ENCODE measurements around the gene ZSCAN5A.
"Not testable (repeated sequence)": the region's sequence is repeated elsewhere in the genome, so short reads cannot be mapped to it uniquely, and the experiment has no call there.

ZSCAN5A gene

DNA sequence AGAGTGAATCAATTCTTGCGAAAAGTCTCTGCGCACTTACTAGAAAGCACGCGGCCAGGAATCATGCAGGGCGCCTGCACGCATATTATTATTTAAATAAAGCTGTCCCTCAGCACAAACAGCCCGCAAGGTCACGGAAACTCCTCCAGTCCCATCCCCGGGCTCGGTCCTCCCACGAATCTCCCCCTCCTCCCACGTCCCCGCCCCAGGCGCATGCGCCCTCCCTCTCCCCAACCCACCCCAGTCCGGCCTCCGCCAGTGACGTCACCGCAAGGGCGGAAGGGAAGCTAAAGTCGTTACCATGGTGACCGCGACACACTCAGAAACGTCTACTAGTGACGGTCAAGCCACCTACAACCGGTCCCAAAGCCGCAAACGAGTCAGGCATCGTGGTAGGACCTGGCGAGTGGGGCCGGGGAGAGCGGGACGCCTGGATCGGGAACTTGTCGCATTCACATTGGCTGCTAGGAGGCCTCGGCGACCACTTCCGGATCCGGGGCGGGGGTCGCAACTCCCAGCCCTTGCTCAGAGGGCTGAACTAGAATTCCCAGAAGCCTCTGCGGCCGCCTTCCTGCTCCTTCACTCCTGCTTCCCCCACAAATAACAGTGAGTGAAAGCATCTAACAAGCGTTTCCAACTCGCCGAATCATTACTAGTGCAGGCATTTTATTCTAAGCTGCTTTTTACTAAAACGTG, at the start of gene ZSCAN5A:
ZSCAN5A (minus strand) TSS at position 459 of the 696 bp plus-strand sequence. CDS start 89,793 bp downstream, outside the sequence.
- peak; percentile 98 for DNase-seq (ENCODE audit: low read depth, low spot score)

GRCh38 chr19:56360841-56361240, 46.2 kb upstream of the ZSCAN5A start:
- no peak for DNase-seq (ENCODE audit: low read depth, low spot score)

GRCh38 chr19:56356944-56357343, 42.3 kb upstream of the ZSCAN5A start:
- DNase-seq (ENCODE audit: low read depth, low spot score), result no peak

- no peak for DNase-seq (ENCODE audit: low read depth, low spot score)
Observed at GRCh38 chr19:56355517-56355916, 40.9 kb upstream of the ZSCAN5A start.

DNA sequence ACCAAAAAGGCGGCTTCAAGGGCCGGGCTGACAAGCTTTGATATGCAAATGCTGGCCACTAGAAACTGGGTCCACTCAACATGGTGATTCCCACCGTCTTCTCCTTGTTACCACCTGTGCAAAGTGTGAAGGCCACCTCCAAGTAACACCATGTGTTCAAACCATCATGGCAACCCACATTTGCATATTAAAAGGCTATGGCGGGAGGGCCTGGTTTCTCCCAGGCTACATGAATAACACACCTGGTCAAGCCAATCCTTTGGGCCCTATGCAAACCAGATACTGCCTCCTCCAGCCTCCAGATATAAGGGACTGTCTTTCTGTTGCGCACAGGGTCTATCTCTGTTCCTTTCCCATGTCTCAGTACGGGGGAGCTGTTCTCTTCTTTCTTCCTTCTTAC, 36.6 kb upstream of the ZSCAN5A start:
- no peak for DNase-seq (ENCODE audit: low read depth, low spot score)

GRCh38 chr19:56350416-56351045, 35.9 kb upstream of the ZSCAN5A start:
- no peak for DNase-seq (ENCODE audit: low read depth, low spot score)

DNA sequence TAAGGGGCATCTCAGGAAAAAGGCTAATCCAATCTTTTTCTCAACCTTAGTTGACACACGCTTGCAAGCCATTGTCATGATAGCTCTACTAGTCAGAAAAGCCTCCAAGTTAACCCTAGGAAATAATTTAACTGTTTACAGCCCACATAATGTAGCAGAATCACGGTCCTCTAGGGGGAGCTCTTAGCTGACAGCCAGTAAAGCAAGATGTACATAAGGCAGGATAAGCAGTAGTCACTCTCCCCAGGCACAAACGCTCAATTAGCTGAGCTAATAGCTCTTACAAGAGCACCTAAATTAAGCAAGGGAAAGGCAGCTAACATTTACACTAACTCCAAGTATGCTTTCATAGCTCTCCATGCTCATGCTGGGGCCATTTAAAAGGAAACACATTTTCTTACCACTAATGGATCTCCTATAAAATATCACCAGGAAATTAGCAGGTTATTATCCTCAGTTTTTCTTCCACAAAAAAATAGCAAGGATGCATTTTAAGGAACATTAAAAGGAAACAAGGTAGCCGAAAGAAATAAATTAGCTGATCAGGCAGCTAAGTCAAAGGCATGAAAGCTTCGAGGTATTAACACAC, 33.7 kb upstream of the ZSCAN5A start:
- DNase-seq (ENCODE audit: low read depth, low spot score), result peak; percentile 6

- no peak for DNase-seq (ENCODE audit: low read depth, low spot score)
Observed at GRCh38 chr19:56347163-56347778, 32.6 kb upstream of the ZSCAN5A start.

DNA sequence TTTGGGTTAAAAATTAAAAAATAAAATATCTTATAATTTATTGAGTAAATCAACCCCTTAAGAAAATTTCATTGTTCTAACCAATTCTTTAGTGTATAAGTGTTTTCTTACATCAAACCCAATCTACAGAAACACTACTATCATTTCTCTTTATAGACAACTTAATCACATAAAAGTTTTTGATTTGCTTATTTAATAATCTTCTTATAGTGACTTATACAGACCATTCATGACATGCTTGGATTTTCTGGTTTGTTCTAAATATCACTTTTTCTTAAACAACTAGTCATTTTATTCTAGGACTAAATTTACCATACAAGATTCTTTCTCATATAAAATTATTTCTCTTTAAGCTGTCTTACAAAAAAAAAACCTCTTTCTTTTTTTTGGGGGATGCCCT, 27.3 kb upstream of the ZSCAN5A start:
- DNase-seq (ENCODE audit: low read depth, low spot score), result no peak

DNA sequence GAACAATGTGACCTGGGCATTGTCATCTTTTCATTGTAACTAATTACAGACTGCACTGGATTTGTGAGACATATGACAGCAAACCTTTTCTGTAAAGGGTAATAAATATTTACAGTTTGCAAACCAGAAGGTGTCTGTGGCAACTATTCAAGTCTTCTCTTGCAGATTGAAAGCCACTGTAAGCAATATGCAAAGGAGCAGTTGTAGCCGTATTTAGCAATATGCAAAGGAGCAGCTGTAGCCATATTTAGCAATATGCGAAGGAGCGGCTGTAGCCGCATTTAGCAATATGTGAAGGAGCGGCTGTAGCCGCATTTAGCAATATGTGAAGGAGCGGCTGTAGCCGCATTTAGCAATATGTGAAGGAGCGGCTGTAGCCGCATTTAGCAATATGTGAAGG, 24.4 kb upstream of the ZSCAN5A start:
- not testable (repeated sequence) for DNase-seq (ENCODE audit: low read depth, low spot score)

DNA sequence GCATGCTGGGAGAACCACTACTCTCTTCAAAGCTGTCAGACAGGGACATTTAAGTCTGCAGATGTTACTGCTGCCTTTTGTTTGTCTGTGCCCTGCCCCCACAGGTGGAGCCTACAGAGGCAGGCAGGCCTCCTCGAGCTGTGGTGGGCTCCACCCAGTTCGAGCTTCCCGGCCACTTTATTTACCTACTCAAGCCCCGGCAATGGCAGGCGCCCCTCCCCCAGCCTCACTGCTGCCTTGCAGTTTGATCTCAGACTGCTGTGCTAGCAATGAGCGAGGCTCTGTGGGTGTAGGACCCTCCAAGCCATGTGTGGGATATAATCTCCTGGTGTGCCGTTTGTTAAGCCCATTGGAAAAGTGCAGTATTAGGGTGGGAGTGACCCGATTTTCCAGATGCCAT, 22.4 kb upstream of the ZSCAN5A start:
- DNase-seq (ENCODE audit: low read depth, low spot score), result not testable (repeated sequence)

- DNase-seq (ENCODE audit: low read depth, low spot score), result not testable (repeated sequence)
Observed at GRCh38 chr19:56335371-56335770, 20.7 kb upstream of the ZSCAN5A start.

DNA sequence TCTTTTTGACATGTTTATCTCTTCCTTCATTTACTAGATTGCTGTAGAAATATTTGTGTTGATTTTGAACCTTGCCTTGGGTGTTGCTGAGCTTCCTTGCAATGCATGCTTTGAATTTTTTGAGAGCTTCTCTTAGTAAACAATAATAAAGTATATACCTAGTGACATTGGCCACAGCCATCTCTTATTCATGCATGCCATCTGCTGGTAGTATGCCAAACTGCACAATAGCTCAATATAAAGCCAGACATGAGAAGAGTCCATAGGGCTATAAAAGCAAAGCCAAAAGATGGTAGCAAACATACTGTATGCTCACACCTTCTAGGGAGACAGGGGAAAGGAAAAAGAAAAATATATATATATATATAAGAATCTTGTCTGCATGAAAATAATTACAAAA, 18.9 kb upstream of the ZSCAN5A start:
- no peak for DNase-seq (ENCODE audit: low read depth, low spot score)

- DNase-seq (ENCODE audit: low read depth, low spot score), result no peak
Observed at GRCh38 chr19:56332695-56333094, 18.1 kb upstream of the ZSCAN5A start.

- DNase-seq (ENCODE audit: low read depth, low spot score), result no peak
Observed at GRCh38 chr19:56324436-56324835, 9.8 kb upstream of the ZSCAN5A start.

DNA sequence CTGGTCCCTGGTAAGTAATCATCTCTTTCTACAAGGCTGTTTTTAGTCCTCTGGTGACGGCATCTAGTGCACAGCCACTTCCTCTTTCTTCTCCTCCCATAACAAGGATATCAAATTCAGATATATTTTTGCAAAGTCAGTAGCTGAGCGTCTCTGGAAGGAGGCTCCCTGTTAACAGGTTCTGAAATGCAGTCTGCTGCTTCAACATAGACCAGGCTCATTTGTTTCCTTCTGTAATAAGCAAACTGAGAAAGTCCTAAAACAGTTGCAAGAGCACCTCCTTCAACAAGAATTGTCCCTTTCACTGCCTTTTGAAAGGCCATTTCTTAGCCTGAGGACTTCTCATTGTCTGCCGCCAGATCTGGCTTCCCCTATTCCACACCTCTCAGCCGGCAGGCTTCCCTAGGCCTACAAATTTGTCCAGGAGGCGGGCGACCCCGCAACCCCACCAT, 7.4 kb upstream of the ZSCAN5A start:
- DNase-seq (ENCODE audit: low read depth, low spot score), result no peak

DNA sequence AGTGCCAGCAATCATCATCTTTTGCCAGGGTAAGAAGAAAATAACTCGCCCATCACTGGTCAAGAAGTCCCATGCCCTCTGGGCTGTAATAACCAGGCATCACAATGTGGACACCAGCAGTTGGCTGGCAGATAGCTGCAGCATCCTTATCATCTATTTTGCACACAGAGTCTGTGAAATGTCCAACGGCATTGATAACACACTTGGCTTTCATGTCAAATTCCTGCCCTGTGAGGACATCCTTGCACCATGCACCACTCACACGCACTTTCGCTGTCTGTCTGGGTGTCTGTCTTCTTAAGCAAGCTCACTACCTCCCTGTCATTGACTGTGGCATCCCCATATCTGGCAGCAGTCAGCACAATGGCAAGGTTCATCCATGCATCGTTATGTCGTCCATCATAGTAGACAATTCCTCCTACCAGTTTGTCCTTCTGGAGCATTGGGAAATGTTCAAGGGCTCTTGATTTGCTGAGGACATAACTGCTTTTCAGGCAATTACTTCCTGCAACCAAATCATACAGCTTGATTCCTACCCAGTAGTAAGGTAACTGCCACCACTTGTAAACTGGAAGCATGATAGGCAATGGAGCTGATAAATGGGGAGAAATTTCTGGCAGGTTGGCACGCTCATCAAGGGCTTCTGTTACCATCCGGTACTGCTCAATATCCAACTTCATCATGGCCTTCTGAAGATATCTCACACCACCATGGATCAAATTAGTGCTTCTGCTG, 6.8 kb upstream of the ZSCAN5A start:
- no peak for DNase-seq (ENCODE audit: low read depth, low spot score)

DNA sequence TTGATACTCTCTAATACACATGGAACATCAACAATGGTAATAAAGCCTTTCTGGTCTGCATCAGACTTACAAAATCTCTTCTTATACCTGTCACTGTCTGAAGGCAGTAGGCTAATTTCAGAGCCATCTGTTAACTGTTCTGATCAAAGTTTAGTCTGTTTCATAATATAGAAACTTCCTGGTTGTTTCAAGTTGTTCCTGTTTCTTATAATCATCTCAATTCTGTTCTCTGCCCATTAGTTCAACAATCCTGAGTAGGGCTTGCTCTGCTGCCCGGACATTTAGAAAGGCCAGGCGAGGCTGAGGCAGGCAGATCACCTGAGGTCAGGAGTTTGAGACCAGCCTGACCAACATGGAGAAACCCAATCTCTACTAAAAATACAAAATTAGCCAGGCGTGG, 5.4 kb upstream of the ZSCAN5A start:
- DNase-seq (ENCODE audit: low read depth, low spot score), result no peak

- no peak for DNase-seq (ENCODE audit: low read depth, low spot score)
Observed at GRCh38 chr19:56317749-56318148, 3.1 kb upstream of the ZSCAN5A start.

GRCh38 chr19:56316728-56317127, 2.1 kb upstream of the ZSCAN5A start:
- no peak for DNase-seq (ENCODE audit: low read depth, low spot score)

- DNase-seq (ENCODE audit: low read depth, low spot score), result peak; percentile 99
Observed at GRCh38 chr19:56315077-56315828, 614 bp upstream of the ZSCAN5A start.

All from ELF-1 (cell line).